Measurements from ENCODE around the gene RBKS.

GRCh38 chr2:27844821-27845255 is 45.3 kb downstream of the RBKS start:
- TF ChIP-seq CTCF (IDR thresholded peaks at IDR 0.05) (no peak), POLR2A (IDR thresholded peaks at IDR 0.05) (no peak)
